GM13977 (cell line): ENCODE data around the gene PLEKHF1.
A peak's percentile ranks its signal among the peaks of the same experiment; 100 is the strongest.
"Not testable (repeated sequence)": the region's sequence is repeated elsewhere in the genome, so short reads cannot be mapped to it uniquely, and the experiment has no call there.

Source experiments
- DNase-seq: peaks from one replicate; pipeline ENCODE4 v3.0.0; 2012; ENCODE audit warnings: low spot score
- in situ Hi-C: fragments of 300-500 bp; cut with MboI; formaldehyde crosslinking; loops from one replicate; pipeline ENCODE4 v1.12.0; 2022; ENCODE audit warnings: low sequenced_read_pairs, low pct_unique_long_range_greater_than_20kb, mixed read lengths, inconsistent platforms; ENCODE audit not compliant: unreplicated experiment
- TF ChIP-seq, protein P1 (sequence below): IDR thresholded peaks from 2 replicates; pipeline ENCODE4 v1.5.1; 2012; ENCODE audit warnings: mild to moderate bottlenecking, control low read depth; ENCODE audit not compliant: insufficient read depth; ENCODE audit errors: extremely low read depth, missing control alignments

The PLEKHF1 gene

DNA sequence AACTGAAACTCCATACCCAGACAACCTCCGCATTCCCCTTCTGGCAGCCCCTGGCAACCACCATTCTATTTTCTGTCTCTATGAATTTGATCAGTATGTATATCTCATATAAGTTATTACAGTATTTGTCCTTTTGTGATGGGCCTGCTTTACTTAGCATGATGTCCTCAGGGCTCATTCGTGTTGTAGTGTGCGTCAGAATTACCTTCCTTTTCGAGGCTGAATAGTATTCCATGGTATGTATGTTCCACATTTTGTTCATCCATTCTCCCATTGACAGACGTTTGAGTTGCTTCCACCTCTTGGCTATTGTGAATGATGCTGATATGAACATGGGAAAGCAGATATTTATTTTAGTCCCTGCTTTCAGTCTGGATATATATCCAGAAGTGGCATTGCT is 5.0 kb downstream of the PLEKHF1 start:
- TF ChIP-seq, protein P1, sequence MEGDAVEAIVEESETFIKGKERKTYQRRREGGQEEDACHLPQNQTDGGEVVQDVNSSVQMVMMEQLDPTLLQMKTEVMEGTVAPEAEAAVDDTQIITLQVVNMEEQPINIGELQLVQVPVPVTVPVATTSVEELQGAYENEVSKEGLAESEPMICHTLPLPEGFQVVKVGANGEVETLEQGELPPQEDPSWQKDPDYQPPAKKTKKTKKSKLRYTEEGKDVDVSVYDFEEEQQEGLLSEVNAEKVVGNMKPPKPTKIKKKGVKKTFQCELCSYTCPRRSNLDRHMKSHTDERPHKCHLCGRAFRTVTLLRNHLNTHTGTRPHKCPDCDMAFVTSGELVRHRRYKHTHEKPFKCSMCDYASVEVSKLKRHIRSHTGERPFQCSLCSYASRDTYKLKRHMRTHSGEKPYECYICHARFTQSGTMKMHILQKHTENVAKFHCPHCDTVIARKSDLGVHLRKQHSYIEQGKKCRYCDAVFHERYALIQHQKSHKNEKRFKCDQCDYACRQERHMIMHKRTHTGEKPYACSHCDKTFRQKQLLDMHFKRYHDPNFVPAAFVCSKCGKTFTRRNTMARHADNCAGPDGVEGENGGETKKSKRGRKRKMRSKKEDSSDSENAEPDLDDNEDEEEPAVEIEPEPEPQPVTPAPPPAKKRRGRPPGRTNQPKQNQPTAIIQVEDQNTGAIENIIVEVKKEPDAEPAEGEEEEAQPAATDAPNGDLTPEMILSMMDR: no peak
- DNase-seq: no peak
- in situ Hi-C loops: no loop called here

DNA sequence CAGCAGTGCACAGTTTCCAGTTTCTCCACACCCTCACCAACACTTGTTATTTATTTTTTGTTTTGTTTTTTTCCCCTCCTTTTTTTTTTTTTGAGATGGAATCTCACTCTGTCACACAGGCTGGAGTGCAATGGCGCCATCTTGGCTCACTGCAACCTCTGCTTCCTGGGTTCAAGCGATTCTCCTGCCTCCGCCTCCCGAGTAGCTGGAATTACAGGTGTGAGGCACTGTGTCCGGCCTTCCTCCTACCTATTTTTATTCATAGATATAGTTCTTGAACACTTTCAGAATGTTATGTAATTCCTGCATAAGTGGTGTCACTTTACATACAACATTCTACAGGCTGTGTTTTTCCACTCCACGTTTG is 5.7 kb downstream of the PLEKHF1 start:
- in situ Hi-C loops, DNase-seq: not testable (repeated sequence)

DNA sequence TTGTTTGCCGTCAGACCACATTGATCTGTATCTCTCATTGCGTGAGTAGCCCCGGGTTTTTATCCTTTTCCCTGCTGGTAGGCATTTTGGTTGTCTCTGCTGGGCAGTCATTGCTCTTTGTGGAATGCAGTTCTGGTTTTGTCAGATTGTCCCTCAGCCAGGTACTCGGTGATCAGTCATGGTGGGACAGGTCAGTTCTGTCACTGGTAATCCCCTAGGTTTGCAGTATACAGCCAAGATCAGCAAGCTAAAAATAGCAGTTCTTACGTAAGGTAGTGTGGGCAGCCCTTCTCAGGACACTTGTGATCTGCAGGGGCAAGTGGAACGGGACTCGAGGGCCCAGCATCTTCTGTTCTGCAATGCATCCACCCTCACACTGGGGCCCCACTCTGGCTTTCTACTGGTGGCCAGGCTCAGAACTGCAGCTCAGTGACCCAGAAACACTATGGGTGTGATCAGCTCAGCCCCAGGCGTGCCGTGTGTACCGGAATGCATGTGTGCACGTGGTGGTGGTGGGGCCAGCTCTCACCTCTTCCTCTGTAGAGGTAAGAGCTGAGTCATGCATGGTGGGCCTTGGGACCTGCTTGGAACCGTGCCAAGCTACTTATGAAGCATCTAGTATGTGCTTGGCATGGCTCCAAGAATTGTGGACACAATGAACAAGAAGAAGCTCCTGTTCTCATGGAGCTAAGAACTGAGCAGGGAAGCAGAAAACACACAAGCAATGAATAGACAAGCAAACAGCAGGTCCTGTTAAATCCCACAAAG is 6.3 kb downstream of the PLEKHF1 start:
- peak; percentile 84 for DNase-seq
- TF ChIP-seq, protein P1: peak; percentile 42
- in situ Hi-C loops: no loop called here

DNA sequence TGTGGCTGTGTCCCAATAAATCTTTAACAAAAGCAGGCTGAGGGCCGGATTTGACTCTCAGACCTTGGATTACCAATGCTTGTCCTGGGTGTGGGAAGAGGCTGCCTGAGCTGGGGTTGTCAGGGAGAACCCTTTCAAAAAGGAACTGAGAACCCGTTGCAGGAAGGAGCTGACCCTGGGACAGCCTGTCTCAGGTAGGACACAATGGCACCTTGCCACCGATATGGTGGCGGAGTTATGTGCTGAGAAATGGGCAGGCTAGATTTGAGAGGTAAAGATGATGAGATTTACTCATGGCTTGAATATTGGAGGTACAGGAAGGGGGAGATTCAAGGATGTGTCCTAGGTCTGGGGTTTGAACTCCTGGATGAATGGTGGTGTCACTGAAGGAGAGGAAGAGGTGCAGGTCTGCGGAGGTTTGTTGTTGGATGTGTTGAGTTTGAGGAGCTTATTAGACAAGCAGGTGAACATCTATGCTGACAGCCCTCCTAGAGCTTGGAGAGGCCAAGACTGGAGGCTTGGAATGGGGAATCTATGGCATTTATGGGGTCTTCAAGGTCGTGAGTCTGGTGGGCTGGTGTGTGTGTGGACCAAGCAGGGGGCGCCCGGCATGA is 7.2 kb downstream of the PLEKHF1 start:
- DNase-seq: peak; percentile 26
- TF ChIP-seq, protein P1: no peak
- in situ Hi-C loops: no loop called here

DNA sequence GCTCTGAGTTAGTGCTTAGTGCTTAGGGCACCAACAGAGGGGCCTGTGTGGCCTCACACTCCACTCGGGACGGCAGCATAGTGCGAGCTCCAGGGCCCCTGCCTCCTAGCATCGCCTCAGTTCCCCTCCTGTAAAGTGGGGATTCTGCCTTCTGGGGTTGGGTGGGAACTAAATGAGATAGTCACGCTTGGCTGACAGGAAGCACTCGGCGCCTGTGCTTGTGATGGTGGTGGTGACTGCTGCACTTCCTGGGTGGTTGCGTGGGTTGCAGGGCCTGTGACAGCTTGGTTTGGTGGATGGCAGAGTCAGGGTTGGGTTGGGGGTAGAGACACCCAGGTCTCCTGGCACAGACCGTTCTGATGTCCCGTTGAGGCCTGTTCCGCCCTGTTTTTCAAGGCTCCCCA is 7.7 kb downstream of the PLEKHF1 start:
- in situ Hi-C loops: no loop called here
- TF ChIP-seq, protein P1: no peak

DNA sequence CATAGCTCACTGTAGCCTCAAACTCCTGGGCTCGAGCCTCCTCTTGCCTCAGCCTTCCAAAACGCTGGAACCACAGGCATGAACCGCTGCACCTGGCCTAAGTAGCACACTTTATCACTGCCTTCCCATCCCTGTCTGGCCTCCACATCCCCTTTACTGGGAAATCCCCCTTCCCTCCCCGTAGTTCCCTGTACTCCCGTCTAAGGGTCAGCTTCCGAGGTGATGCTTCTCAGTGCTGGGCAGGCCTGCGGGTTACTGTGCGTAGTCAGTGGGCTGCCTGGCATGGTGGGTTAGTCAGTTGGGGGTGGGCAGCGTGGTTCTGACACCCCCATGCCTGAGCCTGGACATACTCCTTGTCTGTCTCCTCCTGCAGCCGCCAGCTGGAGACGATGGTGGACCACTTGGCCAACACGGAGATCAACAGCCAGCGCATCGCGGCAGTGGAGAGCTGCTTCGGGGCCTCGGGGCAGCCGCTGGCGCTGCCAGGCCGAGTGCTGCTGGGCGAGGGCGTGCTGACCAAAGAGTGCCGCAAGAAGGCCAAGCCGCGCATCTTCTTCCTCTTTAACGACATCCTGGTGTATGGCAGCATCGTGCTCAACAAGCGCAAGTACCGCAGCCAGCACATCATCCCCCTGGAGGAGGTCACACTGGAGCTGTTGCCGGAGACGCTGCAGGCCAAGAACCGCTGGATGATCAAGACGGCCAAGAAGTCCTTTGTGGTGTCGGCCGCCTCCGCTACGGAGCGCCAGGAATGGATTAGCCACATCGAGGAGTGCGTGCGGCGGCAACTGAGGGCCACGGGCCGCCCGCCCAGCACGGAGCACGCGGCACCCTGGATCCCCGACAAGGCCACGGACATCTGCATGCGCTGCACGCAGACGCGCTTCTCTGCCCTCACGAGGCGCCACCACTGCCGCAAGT is 8.4 kb downstream of the PLEKHF1 start:
- TF ChIP-seq, protein P1: no peak
- in situ Hi-C loops: no loop called here
- no peak for DNase-seq

More for the DNA sequence above, 7.7 kb downstream of the PLEKHF1 start:
- peak; percentile 70 for DNase-seq
